NAMALWA (cell line): Measurements from ENCODE around the gene LAMTOR3.

Source experiments
- DNase-seq: peaks from one replicate; pipeline ENCODE4 v3.0.0-alpha.2; 2015; ENCODE audit warnings: low spot score

LAMTOR3 gene, protein sequence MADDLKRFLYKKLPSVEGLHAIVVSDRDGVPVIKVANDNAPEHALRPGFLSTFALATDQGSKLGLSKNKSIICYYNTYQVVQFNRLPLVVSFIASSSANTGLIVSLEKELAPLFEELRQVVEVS

GRCh38 chr4:99894161-99894997 is at the start of gene LAMTOR3:
TSS of gene LAMTOR3 (minus strand) at chr4:99894427. CDS start at chr4:99893963, 464 bp downstream.
- DNase-seq, result peak; percentile 95

DNA sequence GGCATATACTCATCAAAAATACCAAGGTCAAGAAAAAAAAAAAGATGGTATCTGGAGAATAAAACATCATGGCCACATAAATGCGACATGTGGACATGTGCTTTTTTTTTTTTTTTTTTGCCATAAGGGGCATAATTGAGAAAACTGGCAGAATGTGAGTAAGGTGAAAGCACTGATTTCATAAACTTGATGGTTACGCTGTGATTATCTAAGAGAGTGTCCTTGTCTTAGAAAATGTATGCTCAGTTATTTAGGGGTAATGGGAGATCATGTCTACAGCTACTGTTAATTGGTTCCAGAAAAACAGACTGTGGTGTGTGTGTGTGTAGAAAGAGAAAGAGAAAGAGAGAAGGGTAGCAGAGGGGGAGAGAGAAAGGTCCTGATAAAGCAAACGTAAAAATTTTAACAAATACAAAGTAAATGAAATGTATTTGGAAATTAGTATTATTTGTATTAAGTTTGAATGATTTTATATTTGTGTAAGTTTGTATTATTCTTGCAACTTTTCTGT is 44.1 kb upstream of the LAMTOR3 start:
- DNase-seq, result peak; percentile 6

GRCh38 chr4:99934891-99935290 is 40.7 kb upstream of the LAMTOR3 start:
- no peak for DNase-seq

GRCh38 chr4:99927566-99927965 is 33.3 kb upstream of the LAMTOR3 start:
- DNase-seq, result no peak

DNA sequence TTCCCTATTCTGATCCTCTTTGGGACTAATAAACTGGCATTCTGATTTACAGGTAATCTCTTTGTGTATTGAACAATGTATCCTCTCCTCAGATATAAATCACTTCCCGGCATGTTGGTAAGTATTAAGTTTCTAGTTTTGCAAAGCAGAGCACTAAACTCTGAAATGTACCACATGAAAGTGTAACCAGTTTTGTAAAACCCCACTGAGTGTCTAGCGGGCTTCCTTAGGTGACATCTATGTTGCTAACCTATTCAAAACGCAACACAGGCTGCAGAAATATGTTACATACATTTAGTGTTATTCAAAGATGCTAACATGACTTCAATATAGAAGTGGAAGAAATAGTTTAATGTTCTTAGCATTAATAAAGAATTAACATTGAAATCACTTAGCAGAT is 26.9 kb upstream of the LAMTOR3 start:
- no peak for DNase-seq

GRCh38 chr4:99918656-99919055 is 24.4 kb upstream of the LAMTOR3 start:
- DNase-seq, result no peak

GRCh38 chr4:99917575-99917974 is 23.3 kb upstream of the LAMTOR3 start:
- DNase-seq, result no peak

DNA sequence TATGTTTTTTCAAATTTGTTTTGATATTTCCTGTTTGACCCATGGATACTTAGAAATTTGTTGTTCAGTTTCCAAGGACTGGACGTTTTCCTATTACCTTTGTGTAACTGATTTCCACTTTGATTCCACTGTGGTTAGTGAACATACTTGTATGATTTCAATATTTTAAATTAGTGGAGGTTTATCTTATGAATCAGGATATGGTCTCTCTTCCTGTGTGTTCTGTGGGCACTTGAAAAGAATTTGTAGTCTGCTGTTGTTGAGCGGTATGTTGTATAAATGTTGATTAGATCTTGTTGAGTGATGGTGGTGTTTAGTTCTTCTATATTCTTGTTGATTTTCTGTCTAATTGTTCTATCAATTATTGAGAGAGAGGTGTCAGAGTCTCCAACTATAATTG is 21.2 kb upstream of the LAMTOR3 start:
- DNase-seq, result no peak

DNA sequence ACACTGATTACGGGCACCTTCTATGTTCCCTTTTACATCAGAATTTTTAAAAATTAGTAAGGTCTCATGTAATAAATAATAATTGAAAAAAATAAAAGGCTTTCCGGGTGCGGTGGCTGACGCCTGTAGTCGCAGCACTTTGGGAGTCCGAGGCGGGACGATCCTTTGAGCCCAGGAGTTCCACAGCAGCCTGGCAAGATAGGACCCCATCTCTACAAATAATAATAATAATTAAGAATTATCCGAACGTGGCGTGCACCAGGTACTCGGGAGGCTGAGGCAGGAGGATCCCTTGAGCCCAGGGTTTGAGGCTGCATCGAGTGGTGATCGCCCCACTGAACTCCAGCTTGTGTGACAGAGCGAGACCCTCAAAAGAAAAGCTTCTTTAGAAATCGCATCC is 771 bp upstream of the LAMTOR3 start:
- DNase-seq, result no peak

DNA sequence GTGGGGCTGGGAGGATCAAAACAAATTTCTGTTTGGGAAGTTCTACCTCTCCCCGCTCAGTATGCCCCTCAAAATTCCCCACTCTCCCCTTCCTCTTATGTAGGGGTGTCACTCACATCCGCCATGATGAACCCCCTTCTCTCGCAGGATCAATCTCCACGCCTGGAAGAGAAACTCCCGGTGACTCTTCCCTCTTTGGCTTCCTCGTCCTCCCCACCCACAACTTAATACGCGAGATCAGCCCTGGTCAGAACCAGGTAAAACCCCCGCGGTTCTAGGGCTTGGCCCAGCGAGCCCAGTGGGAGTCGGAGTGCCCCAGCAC is 427 bp downstream of the LAMTOR3 start:
- no peak for DNase-seq

DNA sequence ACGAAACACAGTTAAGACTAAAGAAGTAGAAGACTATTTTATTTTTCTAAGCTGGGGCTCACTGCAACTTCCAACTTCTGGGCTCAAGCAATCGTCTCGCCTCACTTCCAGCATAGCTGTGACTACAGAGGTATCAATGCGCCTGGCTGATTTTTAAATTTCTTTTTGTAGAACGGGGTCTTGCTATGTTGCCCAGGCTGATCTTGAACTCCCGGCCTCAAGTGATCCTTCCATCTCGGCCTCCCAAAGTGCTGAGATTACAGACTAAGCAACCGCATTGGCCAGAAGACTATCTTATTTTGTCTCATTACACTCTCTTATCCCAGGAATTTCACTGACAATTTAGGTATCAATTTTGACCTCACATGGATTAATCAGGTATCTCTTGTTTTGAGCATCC is 1.2 kb downstream of the LAMTOR3 start:
- DNase-seq, result no peak

- no peak for DNase-seq
Measured at GRCh38 chr4:99891351-99891750, 2.9 kb downstream of the LAMTOR3 start.

DNA sequence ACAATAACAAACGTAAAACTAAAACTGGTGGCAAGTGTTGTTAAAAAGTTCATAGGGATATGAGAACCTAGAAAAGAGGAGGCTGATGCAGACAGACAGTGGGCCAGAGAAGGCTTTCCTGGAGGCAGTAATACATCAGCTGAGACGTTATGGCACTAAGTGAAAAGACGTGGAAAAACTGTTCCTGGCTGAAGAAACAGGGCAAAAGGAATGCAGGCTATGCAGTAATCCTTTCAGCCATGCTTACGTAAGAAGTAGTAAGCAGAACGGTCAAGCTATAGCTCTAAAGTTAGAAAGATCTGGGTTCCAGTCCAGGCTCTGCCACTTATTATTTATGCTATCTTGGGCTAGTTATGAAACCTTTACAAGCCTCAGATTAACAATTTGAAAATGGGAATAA is 6.4 kb downstream of the LAMTOR3 start:
- no peak for DNase-seq

GRCh38 chr4:99886146-99886545 is 8.1 kb downstream of the LAMTOR3 start:
- no peak for DNase-seq

- no peak for DNase-seq
Measured at GRCh38 chr4:99885687-99886086, 8.5 kb downstream of the LAMTOR3 start.

- DNase-seq, result peak; percentile 67
Measured at GRCh38 chr4:99885063-99885664, 9.1 kb downstream of the LAMTOR3 start.

DNA sequence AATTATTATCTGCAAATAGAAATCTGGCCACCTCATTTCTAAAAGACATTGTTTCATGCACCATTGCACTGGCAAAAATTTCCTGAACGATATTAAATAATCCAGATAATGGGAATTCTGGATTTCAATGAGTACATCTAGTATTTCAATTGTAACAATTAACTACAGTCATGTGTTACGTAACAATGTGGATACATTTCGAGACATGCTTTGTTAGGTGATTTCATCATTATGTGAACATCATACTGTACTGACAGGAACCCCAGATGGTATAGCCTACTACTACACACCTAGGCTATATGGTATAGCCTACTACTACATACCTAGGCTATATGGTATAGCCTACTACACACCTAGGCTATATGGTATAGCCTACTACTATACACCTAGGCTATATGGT is 14.8 kb downstream of the LAMTOR3 start:
- no peak for DNase-seq

GRCh38 chr4:99878604-99879003 is 15.6 kb downstream of the LAMTOR3 start:
- no peak for DNase-seq

DNA sequence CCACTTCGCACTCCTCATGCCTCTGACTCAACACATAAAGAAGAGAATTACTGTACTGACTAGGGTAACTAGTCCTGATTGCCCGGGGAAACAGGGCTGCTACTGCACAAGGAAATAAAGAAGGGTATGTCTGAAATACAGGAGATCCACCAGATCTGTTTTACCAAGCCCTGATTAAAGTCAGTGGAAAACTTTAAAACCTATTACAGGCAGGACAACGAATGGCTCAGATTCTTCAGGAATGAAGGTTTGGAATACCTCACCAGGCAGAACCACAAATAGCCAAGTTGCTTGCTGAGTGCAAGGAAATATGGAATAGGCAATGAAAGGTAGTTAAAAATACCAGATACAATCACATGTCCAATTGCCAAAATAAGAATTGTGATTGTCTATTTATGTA is 17.3 kb downstream of the LAMTOR3 start:
- DNase-seq, result no peak

DNA sequence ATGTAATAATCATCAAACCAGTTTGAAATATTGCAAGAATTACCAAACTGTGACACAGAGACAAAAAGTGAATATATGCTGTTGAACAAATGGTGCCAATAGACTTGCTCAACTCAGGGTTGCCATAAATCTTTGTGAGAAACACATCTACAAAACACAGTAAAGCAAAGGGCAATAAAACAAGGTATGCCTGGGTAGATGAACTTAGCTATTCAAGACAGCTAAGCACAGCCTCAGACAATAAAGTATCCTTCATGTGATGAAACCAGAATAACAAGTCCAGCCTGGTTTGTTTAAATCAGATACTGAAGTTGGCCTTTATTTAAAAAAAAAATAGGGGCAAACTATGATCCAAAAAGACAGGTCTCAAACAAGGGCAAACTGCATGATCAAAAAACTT is 19.2 kb downstream of the LAMTOR3 start:
- DNase-seq, result no peak

GRCh38 chr4:99872570-99872969 is 21.7 kb downstream of the LAMTOR3 start:
- DNase-seq, result no peak

GRCh38 chr4:99868126-99868596 is 26.1 kb downstream of the LAMTOR3 start:
- no peak for DNase-seq

GRCh38 chr4:99863804-99864203 is 30.4 kb downstream of the LAMTOR3 start:
- DNase-seq, result no peak
